Measurements from ENCODE around the gene TBC1D16. TPM values are rescaled to one million over a fixed set of nuclear protein-coding genes. Genes with fewer than 3 reads are reported as not detected.

Gene TBC1D16
- total RNA-seq, 2 donors from 2014 or later: 45.9 to 52.1 TPM

DNA sequence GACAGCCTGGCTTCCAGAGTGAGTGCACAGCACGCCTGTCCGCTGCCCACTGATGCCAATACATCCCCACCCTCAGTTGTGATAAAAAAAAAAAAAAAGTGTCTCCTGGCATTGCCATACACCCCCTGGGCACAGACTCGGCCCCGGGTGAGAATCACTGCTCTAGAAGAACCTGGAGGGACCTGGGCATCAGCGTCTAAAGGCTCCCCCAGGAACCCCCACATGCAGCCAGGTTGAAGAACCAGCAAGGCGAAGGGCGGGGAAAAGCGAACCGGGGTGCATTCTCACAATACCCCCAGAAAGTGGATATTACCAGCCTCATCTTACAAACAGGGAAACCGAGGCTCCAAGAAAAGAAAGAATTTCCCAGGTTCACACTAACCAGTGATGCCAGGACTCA is 27.7 kb downstream of the TBC1D16 start:
- ATAC-seq (ENCODE audit: insufficient number of reproducible peaks, low FRiP score, low read depth) (no peak), DNase-seq (ENCODE audit: low spot score) (no peak)
- peaks cover 15% of the 10 kb centered on the region for H3K36me3 ChIP-seq
- no peak for TF ChIP-seq CTCF (IDR thresholded peaks at IDR 0.05)
- peaks cover 7 to 19% of the 10 kb centered on the region in 2 donors for H3K4me1 ChIP-seq (ENCODE audit: control insufficient read depth in 1 of 2, low read depth in 2 of 2)
- H3K27me3 ChIP-seq (replicated peaks; ENCODE audit: insufficient read depth): no peaks in the 10 kb centered on the region
- no peaks in the 10 kb centered on the region for H3K9me3 ChIP-seq
- no peak overlapping the region for H3K4me3 ChIP-seq
- no peak overlapping the region for H3K27ac ChIP-seq

DNA sequence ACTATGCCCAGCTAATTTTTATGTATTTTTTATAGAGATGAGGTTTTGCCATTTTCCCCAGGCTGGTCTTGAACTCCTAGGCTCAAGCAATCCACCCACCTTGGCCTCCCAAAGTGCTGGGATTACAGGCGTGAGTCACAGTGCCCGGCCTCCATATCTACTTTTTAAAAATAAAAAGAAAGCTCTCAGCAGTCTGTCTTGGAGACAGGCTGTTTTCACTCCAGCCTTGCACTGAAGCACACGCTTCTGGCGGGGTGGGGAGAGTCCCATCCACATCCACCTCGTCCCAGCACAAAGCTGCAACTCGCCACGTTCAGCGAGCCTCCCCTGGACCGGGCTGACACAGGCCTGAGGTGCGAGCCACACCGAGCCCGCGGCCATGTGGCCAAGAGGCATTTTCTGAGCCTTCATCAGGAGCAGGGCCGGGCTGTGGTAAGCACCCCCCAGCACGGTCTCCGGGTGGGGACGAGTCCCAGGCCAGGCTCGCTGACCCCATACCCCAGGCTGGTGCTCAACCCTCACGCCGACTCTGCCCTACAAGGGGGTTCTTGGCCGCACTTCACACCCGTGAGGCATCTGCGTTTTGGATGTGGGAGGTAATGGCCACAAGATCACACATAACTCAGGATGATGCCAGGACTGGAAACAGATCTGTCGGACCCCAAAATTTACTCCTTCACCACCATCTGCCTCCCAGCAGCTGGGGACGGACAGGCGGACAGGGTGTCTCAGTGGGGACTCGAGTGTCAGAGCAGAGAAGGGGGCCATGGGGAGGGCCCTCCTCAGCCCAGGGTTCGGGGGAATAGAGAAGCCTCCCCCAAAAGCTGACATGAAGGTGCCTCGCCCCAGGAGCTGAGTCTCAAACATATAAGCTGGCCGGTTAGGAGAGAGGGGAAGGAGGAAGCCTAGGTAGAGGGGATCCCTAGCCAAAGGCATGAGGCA is 28.6 kb downstream of the TBC1D16 start:
- peaks cover 7 to 19% of the 10 kb centered on the region in 2 donors for H3K4me1 ChIP-seq (ENCODE audit: control insufficient read depth in 1 of 2, low read depth in 2 of 2)
- H3K27ac ChIP-seq: no peak overlapping the region
- no peaks in the 10 kb centered on the region for H3K27me3 ChIP-seq (replicated peaks; ENCODE audit: insufficient read depth)
- H3K36me3 ChIP-seq: peaks cover 11% of the 10 kb centered on the region
- no peaks in the 10 kb centered on the region for H3K9me3 ChIP-seq
- DNase-seq (ENCODE audit: low spot score) (no peak), ATAC-seq (ENCODE audit: insufficient number of reproducible peaks, low FRiP score, low read depth) (no peak)
- H3K4me3 ChIP-seq: no peak overlapping the region
- no peak for TF ChIP-seq CTCF (IDR thresholded peaks at IDR 0.05)

DNA sequence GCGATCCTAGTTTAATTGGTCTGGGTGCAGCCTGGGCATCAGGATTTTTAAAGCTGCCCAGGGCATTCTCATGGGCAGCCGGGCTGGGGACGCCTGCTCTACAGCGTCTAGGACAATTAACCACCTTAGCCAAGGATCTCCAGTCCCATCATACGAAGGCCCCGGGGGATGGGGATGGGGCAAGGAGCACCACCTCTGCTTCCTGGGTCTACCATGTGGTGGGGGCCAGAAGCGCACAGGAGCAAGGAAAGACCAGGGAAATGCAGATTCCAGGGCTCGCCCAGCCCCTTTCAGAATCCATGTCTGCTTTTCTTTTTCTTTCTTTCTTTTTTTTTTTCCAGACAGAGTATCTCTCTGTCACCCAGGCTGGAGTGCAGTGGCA is 29.3 kb downstream of the TBC1D16 start:
- no peaks in the 10 kb centered on the region for H3K9me3 ChIP-seq
- H3K4me3 ChIP-seq: no peak overlapping the region
- H3K4me1 ChIP-seq (ENCODE audit: control insufficient read depth in 1 of 2, low read depth in 2 of 2): peaks cover 7 to 19% of the 10 kb centered on the region in 2 donors
- ATAC-seq (ENCODE audit: insufficient number of reproducible peaks, low FRiP score, low read depth): no peak
- no peak for DNase-seq (ENCODE audit: low spot score)
- H3K27ac ChIP-seq: no peak overlapping the region
- TF ChIP-seq CTCF (IDR thresholded peaks at IDR 0.05): no peak
- H3K27me3 ChIP-seq (replicated peaks; ENCODE audit: insufficient read depth): no peaks in the 10 kb centered on the region
- H3K36me3 ChIP-seq: peaks cover 10% of the 10 kb centered on the region

DNA sequence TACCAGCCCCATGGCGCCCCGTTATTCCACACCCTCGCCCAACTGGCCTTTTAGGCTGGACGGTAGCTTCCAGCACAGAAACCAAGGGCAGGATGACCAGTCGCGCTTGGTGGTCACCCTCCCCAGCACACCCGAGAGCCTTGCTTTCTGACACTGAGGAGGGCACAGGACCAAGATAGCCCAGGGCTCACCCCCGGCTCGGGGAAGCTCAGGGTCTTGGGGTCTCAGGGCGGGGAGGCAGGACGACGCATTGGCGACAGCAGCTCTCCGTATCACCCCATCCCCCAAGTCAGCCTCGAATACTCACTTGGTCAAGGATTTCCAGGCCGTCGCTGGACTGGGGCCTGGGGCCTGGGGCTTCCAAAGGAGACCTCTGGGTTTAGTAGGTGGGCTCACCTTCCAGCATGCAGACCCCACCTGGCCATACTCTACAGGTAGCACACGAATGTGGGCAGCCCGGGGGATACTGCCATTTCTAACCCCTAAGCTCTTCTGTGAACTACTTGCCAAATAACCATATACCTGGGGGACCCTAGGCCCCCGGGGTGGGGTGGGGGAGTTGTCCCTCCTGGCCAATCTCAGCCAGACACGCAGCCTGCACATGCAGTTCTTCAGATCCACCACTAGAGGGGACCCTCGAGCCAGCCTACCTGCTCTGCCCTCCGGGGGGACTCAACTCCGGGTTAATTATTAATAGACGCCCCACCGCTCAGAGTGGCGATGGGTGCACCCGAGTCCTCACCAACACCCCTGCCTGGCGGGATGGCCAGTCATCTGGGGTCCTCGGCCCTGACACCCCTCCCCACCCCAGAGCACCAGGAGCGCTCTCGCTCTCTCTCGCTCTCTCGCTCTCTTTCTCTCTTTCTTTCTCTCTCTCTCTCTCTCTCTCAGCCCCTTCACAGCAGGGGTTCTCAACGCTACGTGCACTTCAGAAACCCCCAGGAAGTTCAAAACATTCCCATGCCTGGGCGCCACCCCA is 30.0 kb downstream of the TBC1D16 start:
- TF ChIP-seq CTCF (IDR thresholded peaks at IDR 0.05): peak; percentile 99
- Histone ChIP-seq H3K9me3 (no peaks in the 10 kb centered on the region), H3K27me3 (replicated peaks; ENCODE audit: insufficient read depth) (no peaks in the 10 kb centered on the region), H3K4me1 (ENCODE audit: control insufficient read depth in 1 of 2, low read depth in 2 of 2) (peaks cover 7 to 19% of the 10 kb centered on the region in 2 donors), H3K36me3 (peaks cover 7% of the 10 kb centered on the region), H3K4me3 (peak overlapping the region; percentile 44), H3K27ac (no peak overlapping the region)
- no peak for DNase-seq (ENCODE audit: low spot score)
- no peak for ATAC-seq (ENCODE audit: insufficient number of reproducible peaks, low FRiP score, low read depth)

GRCh38 chr17:80003969-80004368 is 31.7 kb downstream of the TBC1D16 start:
- H3K4me3 ChIP-seq: no peak overlapping the region
- ATAC-seq (ENCODE audit: insufficient number of reproducible peaks, low FRiP score, low read depth): no peak
- peaks cover 5 to 8% of the 10 kb centered on the region in 2 donors for H3K4me1 ChIP-seq (ENCODE audit: control insufficient read depth in 1 of 2, low read depth in 2 of 2)
- DNase-seq (ENCODE audit: low spot score): no peak
- H3K9me3 ChIP-seq: no peaks in the 10 kb centered on the region
- no peaks in the 10 kb centered on the region for H3K36me3 ChIP-seq
- no peak for TF ChIP-seq CTCF (IDR thresholded peaks at IDR 0.05)
- no peak overlapping the region for H3K27ac ChIP-seq
- no peaks in the 10 kb centered on the region for H3K27me3 ChIP-seq (replicated peaks; ENCODE audit: insufficient read depth)

Data from thoracic aorta (tissue), 2 donors.